Upper lobe of left lung (tissue), 6 donors: ENCODE measurements around the gene PCARE. TPM values are rescaled to one million over a fixed set of nuclear protein-coding genes. Genes with fewer than 3 reads are reported as not detected.

Source experiments
- ATAC-seq, 2 donors: fragments of 200-7000 bp; cut with Tn5 transposase; one replicate each; pipeline ENCODE4 v1.9.1; 2022; ENCODE audit warnings: mild to moderate bottlenecking in 2 of 2, moderate library complexity in 2 of 2; ENCODE audit not compliant: low FRiP score in 2 of 2
- DNase-seq, 2 donors: peaks; one replicate each; pipeline ENCODE4 v3.0.0-alpha.2; 2019 to 2020
- H3K27ac ChIP-seq, 4 donors: fragments of 200-600 bp; sonication (generic); one replicate each; pipeline ENCODE4 v1.5.1; 2016 to 2019
- H3K27me3 ChIP-seq, 4 donors: fragments of 200-600 bp; sonication (generic); one replicate each; pipeline ENCODE4 v1.5.1; 2017 to 2019
- H3K36me3 ChIP-seq, 4 donors: fragments of 200-600 bp; sonication (generic); one replicate each; pipeline ENCODE4 v1.5.1; 2016 to 2019
- H3K4me1 ChIP-seq, 4 donors: fragments of 200-600 bp; sonication (generic); one replicate each; pipeline ENCODE4 v1.5.1; 2018 to 2019
- H3K4me3 ChIP-seq, 4 donors: fragments of 200-600 bp; sonication (generic); one replicate each; pipeline ENCODE4 v1.5.1; 2017 to 2019; ENCODE audit warnings: mild to moderate bottlenecking in 2 of 4, moderate library complexity in 1 of 4
- H3K9me3 ChIP-seq, 4 donors: fragments of 200-600 bp; sonication (generic); one replicate each; pipeline ENCODE4 v1.5.1; 2018 to 2019
- EP300 ChIP-seq, 4 donors: sonication (generic); formaldehyde crosslinking; IDR thresholded peaks; one replicate each; pipeline ENCODE4 v1.5.1; 2017; ENCODE audit warnings: antibody characterized with exemption in 4 of 4, control low read depth in 2 of 4
- POLR2A ChIP-seq, 4 donors: fragments of 450-650 bp; IDR thresholded peaks; one replicate each; pipeline ENCODE4 v1.5.1; 2016 to 2017; ENCODE audit warnings: antibody characterized with exemption in 4 of 4, mild to moderate bottlenecking in 2 of 4
- POLR2AphosphoS5 ChIP-seq, 2 donors: sonication (generic); formaldehyde crosslinking; IDR thresholded peaks; one replicate each; pipeline ENCODE4 v1.5.1; 2017; ENCODE audit warnings: antibody characterized with exemption in 2 of 2
- WGBS, 2 donors: methylation state at CpG; one replicate each; pipeline ENCODE4 v1.1.5; 2017 to 2018; 5-methylcytosine and 5-hydroxymethylcytosine counted together
- total RNA-seq, 6 donors: library from RNA; depleted of rRNA in 4 of 6; stranded (reverse); fragments of >200 nt in 4 of 6; gene quantifications; one replicate each; pipeline versions ENCODE4 v1.1.0 to v1.2.1, GENCODE V29; 2016 to 2021
- TF ChIP-seq, protein P1 (sequence below), 6 experiments: fragments of 450-650 bp in 4 of 6; fragments of 200-600 bp in 2 of 6; sonication (generic) in 2 of 6; IDR thresholded peaks; one replicate each; pipeline ENCODE4 v1.5.1; 2016 to 2019; ENCODE audit warnings: antibody characterized with exemption in 6 of 6
- donor health status: DM: no; HTN: no; CAD: no; lungs with moderate emphysema.
- donor health status: DM: no; HTN: yes; CAD: no; lungs with severe emphysema.

Gene PCARE
- under 1 TPM in 4 of 6 donors, not detected in 2; 0.15 to 0.71 (median 0.55) TPM for total RNA-seq

DNA sequence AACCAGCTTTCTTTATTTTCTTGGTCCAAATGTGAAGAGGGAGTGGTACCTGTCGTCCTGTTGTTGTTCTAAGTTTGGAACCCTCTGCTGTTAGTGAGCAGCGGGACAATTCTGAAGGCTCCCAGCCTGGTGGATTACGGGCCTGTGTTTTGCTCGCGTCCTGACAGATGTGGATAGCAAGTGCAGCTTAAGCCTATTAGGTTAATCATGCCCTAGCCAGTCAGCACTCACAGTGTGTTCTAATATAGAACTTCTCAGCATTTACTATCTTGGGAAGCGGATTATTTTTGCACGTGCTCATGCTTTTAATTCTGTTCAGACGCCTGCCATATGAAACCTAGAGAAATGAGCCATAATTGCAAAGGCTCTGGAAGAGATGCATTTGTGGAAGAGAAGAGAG is at the start of gene PCARE:
TSS of gene PCARE (minus strand) at position 113 of the 400 bp plus-strand sequence. CDS start 262 bp downstream, outside the sequence.
- 92 to 93% methylated on average over 8 of the region's 8 CpGs for WGBS, 2 donors

GRCh38 chr2:29123617-29124349 is 49.5 kb upstream of the PCARE start:
- no peak for DNase-seq
- no peak for ATAC-seq
- Histone ChIP-seq H3K36me3 (peaks cover 0 to 3% (median 0%) of the 10 kb centered on the region in 4 donors), H3K4me1 (peaks cover 0 to 5% (median 4%) of the 10 kb centered on the region in 4 donors), H3K27ac (no peak overlapping the region), H3K4me3 (no peak overlapping the region), H3K9me3 (peaks cover 0 to 3% (median 0%) of the 10 kb centered on the region in 4 donors), H3K27me3 (no peaks in the 10 kb centered on the region)
- WGBS, 2 donors = 81 to 89% methylated on average over 3 of the region's 3 CpGs
- TF ChIP-seq, protein P1, sequence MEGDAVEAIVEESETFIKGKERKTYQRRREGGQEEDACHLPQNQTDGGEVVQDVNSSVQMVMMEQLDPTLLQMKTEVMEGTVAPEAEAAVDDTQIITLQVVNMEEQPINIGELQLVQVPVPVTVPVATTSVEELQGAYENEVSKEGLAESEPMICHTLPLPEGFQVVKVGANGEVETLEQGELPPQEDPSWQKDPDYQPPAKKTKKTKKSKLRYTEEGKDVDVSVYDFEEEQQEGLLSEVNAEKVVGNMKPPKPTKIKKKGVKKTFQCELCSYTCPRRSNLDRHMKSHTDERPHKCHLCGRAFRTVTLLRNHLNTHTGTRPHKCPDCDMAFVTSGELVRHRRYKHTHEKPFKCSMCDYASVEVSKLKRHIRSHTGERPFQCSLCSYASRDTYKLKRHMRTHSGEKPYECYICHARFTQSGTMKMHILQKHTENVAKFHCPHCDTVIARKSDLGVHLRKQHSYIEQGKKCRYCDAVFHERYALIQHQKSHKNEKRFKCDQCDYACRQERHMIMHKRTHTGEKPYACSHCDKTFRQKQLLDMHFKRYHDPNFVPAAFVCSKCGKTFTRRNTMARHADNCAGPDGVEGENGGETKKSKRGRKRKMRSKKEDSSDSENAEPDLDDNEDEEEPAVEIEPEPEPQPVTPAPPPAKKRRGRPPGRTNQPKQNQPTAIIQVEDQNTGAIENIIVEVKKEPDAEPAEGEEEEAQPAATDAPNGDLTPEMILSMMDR (IDR thresholded peaks at IDR 0.05) = no peak
- TF ChIP-seq EP300 (IDR thresholded peaks at IDR 0.05) (no peak), POLR2AphosphoS5 (IDR thresholded peaks at IDR 0.05) (no peak), POLR2A (IDR thresholded peaks at IDR 0.05) (no peak)

More for the DNA sequence above, at the start of gene PCARE:
- ATAC-seq = no peak
- H3K9me3 ChIP-seq = peaks cover 0 to 3% (median under 1%) of the 10 kb centered on the region in 4 donors
- no peak for TF ChIP-seq POLR2A (IDR thresholded peaks at IDR 0.05)
- no peak for TF ChIP-seq POLR2AphosphoS5 (IDR thresholded peaks at IDR 0.05)
- TF ChIP-seq, protein P1 (IDR thresholded peaks at IDR 0.05) = no peak
- TF ChIP-seq EP300 (IDR thresholded peaks at IDR 0.05) = no peak
- H3K4me3 ChIP-seq = no peak within 1 kb of the TSS
- H3K27ac ChIP-seq = no peak within 1 kb of the TSS
- H3K4me1 ChIP-seq = no peaks in the 10 kb centered on the region
- H3K36me3 ChIP-seq = no peaks in the 10 kb centered on the region
- no peaks in the 10 kb centered on the region for H3K27me3 ChIP-seq
- DNase-seq = no peak

- H3K27me3 ChIP-seq = no peaks in the 10 kb centered on the region
- WGBS, 2 donors = 79 to 83% methylated on average over 2 of the region's 2 CpGs
Observed at GRCh38 chr2:29120846-29121245, 46.5 kb upstream of the PCARE start.

DNA sequence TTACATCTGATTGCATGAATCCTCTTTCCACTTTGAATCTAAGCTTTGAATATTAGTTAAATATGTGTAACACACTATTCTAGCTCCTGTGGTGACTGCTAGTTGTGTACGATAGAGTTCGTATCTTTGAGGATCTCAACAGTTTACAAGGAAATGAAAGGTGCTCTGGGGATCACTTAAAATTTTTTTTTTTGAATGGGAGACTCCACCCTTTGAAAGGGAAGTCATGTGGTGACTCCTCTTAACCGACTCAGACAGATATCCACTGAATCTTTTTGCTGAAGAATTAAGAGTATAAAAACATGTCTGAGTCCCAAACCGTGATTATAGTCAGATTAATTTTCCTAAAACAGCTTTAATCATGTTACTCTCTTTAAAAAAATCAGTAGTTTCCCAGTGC is 44.9 kb upstream of the PCARE start:
- Histone ChIP-seq H3K27me3 (peaks cover 0 to 3% (median 0%) of the 10 kb centered on the region in 4 donors), H3K27ac (peak overlapping the region in 1 of 4 donors; percentile 89), H3K4me3 (no peak overlapping the region), H3K36me3 (peaks cover 0 to 3% (median 0%) of the 10 kb centered on the region in 4 donors), H3K4me1 (peaks cover 16 to 48% (median 20%) of the 10 kb centered on the region in 4 donors), H3K9me3 (peaks cover 0 to 2% (median 0%) of the 10 kb centered on the region in 4 donors)
- ATAC-seq = no peak
- no peak for TF ChIP-seq POLR2AphosphoS5 (IDR thresholded peaks at IDR 0.05)
- TF ChIP-seq, protein P1 (IDR thresholded peaks at IDR 0.05) = no peak
- TF ChIP-seq POLR2A (IDR thresholded peaks at IDR 0.05) = no peak
- TF ChIP-seq EP300 (IDR thresholded peaks at IDR 0.05) = no peak
- no peak for DNase-seq
- 43 to 52% methylated on average over 4 of the region's 4 CpGs for WGBS, 2 donors

More at GRCh38 chr2:29120846-29121245, 46.5 kb upstream of the PCARE start:
- Histone ChIP-seq H3K4me3 (no peak overlapping the region), H3K27ac (no peak overlapping the region), H3K36me3 (peaks cover 0 to 3% (median 0%) of the 10 kb centered on the region in 4 donors), H3K4me1 (peaks cover 8 to 33% (median 14%) of the 10 kb centered on the region in 4 donors), H3K9me3 (peaks cover 0 to 3% (median 0%) of the 10 kb centered on the region in 4 donors)
- DNase-seq (no peak), ATAC-seq (no peak)
- TF ChIP-seq, protein P1 (IDR thresholded peaks at IDR 0.05) = no peak
- TF ChIP-seq POLR2AphosphoS5 (IDR thresholded peaks at IDR 0.05) (no peak), POLR2A (IDR thresholded peaks at IDR 0.05) (no peak), EP300 (IDR thresholded peaks at IDR 0.05) (no peak)
